ENCODE data around the gene OR51B2. TPM values are rescaled to one million over a fixed set of nuclear protein-coding genes. Genes with fewer than 3 reads are reported as not detected.
"Not testable (repeated sequence)": the region's sequence is repeated elsewhere in the genome, so short reads cannot be mapped to it uniquely, and the experiment has no call there.

The OR51B2 gene
- total RNA-seq, 2 donors from 2014 or later, result 0.78 TPM; not detected in 1

DNA sequence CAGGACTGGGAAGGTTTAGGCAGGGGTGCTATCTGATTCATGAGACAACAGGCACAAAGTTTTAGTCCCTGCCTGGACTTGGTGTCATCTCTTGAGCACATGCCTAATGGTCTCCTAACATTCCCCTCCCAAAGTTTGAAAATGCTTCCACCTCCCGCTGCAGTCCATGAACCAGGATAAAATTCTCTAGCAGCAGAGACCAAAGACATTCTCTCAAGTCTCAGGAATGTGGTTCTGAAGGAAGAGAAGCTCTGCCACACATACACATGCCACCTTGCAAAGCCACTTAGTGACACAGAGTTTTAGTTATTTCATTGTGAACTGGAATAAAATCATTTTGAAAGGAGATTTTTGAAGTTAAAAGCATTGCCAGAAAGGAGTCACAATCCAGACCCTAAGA, 42.8 kb upstream of the OR51B2 start:
- no peak for ATAC-seq
- H3K27me3 ChIP-seq, result no peaks in the 10 kb centered on the region
- H3K4me1 ChIP-seq, result no peaks in the 10 kb centered on the region
- no peak for DNase-seq
- H3K27ac ChIP-seq, result no peak overlapping the region
- no peaks in the 10 kb centered on the region for H3K36me3 ChIP-seq (replicated peaks in 1 of 2; ENCODE audit: insufficient read depth in 1 of 2, low read depth in 2 of 2)
- no peaks in the 10 kb centered on the region for H3K9me3 ChIP-seq
- no peak overlapping the region for H3K4me3 ChIP-seq
- no peak for TF ChIP-seq POLR2A (IDR thresholded peaks at IDR 0.05)
- TF ChIP-seq, protein P1, sequence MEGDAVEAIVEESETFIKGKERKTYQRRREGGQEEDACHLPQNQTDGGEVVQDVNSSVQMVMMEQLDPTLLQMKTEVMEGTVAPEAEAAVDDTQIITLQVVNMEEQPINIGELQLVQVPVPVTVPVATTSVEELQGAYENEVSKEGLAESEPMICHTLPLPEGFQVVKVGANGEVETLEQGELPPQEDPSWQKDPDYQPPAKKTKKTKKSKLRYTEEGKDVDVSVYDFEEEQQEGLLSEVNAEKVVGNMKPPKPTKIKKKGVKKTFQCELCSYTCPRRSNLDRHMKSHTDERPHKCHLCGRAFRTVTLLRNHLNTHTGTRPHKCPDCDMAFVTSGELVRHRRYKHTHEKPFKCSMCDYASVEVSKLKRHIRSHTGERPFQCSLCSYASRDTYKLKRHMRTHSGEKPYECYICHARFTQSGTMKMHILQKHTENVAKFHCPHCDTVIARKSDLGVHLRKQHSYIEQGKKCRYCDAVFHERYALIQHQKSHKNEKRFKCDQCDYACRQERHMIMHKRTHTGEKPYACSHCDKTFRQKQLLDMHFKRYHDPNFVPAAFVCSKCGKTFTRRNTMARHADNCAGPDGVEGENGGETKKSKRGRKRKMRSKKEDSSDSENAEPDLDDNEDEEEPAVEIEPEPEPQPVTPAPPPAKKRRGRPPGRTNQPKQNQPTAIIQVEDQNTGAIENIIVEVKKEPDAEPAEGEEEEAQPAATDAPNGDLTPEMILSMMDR (IDR thresholded peaks at IDR 0.05), result no peak
- WGBS, 2 donors, result 67 to 73% methylated on average over 1 of the region's 1 CpG
- intact Hi-C loops (cut with DNase I), result no loop called here

DNA sequence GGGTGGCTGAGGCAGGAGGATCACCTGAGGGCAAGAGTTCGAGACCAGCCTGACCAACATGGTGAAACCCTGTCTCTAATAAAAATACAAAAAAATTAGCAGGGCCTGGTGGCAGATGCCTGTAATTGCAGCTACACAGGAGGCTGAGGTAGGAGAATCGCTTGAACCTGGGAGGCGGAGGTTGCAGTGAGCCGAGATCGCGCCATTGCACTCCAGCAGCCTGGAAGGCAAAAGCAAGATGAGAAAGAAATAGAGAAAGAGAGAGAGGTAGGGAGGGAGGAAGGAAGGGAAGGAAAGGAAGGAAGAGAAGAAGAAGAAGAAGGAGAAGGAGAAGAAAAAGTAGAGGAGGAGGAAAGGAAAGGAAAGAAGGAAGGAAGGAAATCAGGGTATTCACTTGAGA, 42.3 kb upstream of the OR51B2 start:
- H3K4me1 ChIP-seq, result not testable (repeated sequence)

DNA sequence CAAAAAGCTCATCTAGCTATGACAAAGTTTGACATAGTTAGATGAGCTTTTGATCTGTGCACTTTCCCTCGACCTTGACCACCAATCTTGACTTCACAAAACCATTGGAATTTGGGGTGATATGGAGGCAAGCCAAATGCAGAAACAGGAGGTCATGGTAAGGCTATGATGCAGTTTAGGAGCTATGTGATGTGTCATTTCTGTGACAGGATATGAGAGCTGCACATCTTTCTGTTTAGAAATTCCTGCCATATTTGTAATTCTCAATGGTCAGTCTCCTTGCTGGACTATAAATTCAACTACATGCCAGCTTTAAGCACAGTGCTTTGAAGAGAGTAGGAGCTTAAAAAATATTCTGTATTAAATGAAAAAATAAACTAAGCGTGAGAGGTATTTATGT, 40.1 kb upstream of the OR51B2 start:
- Histone ChIP-seq H3K36me3 (replicated peaks in 1 of 2; ENCODE audit: insufficient read depth in 1 of 2, low read depth in 2 of 2) (no peaks in the 10 kb centered on the region), H3K4me1 (no peaks in the 10 kb centered on the region), H3K27me3 (no peaks in the 10 kb centered on the region), H3K9me3 (no peaks in the 10 kb centered on the region), H3K4me3 (no peak overlapping the region), H3K27ac (no peak overlapping the region)
- no peak for ATAC-seq
- 46 to 52% methylated on average over 2 of the region's 2 CpGs for WGBS, 2 donors
- DNase-seq, result no peak
- TF ChIP-seq POLR2A (IDR thresholded peaks at IDR 0.05), result no peak
- TF ChIP-seq, protein P1 (IDR thresholded peaks at IDR 0.05), result no peak
- intact Hi-C loops (cut with DNase I), result no loop called here

More for the DNA sequence above, 42.3 kb upstream of the OR51B2 start:
- ATAC-seq; H3K27me3 ChIP-seq; DNase-seq; H3K9me3 ChIP-seq; H3K27ac ChIP-seq; H3K4me3 ChIP-seq; H3K36me3 ChIP-seq (replicated peaks in 1 of 2; ENCODE audit: insufficient read depth in 1 of 2, low read depth in 2 of 2); intact Hi-C loops (cut with DNase I): not testable (repeated sequence)
- WGBS, 2 donors, result 84% methylated on average over 6 of the region's 6 CpGs

DNA sequence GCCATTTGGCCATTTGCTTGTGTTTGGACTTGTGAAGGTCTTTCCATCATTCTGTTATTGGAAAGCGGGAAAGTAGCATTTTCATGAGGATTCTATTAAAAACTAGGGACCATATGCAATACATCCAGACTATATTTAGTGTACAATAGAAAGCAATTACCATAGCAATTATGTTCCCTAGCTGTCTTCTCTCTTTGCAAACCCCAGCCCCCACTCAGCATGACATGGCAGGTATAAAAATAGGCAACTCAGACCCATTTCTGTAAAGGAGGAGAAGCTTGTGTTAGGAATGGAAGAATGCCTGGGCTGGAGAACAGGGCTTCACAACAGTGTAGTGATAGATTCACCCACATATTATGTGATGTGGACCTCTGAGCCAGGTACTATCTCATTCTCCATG, 39.6 kb upstream of the OR51B2 start:
- WGBS, 2 donors, result 94 to 100% methylated on average over 1 of the region's 1 CpG
- TF ChIP-seq, protein P1 (IDR thresholded peaks at IDR 0.05), result no peak
- TF ChIP-seq POLR2A (IDR thresholded peaks at IDR 0.05), result no peak

DNA sequence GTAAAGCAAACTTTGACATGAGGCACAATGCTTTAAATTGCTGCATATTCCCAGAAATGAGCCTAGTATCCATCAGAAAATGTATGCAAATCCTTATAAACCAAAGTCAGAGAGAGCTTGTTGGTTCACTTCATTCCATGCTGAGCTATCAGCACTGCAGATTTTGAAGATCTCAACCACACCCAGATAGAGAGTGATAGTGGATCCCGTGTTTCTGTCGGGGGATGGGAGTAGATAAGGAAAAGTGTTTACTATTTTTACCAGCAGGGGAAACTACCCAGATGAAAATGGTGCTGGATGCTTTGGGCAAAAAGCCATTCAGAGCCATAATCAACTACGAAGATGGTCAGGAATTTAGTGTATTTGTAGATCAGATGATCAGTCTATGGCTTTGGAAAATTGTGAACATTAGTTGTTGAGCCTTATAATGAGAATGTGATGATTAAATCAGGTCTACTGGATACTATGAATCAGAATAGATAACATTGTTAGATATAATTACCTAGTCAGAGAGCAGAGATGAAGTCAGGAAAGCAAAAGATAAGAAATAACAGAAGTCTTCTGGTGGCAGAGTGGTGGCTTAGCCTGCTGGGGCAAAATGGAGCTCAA, 38.0 kb upstream of the OR51B2 start:
- ATAC-seq, result no peak
- TF ChIP-seq, protein P1 (IDR thresholded peaks at IDR 0.05), result no peak
- no peak overlapping the region for H3K4me3 ChIP-seq
- H3K36me3 ChIP-seq (replicated peaks in 1 of 2; ENCODE audit: insufficient read depth in 1 of 2, low read depth in 2 of 2), result no peaks in the 10 kb centered on the region
- intact Hi-C loops (cut with DNase I), result no loop called here
- H3K9me3 ChIP-seq, result no peaks in the 10 kb centered on the region
- no peaks in the 10 kb centered on the region for H3K27me3 ChIP-seq
- no peak for DNase-seq
- no peaks in the 10 kb centered on the region for H3K4me1 ChIP-seq
- 31 to 51% methylated on average over 3 of the region's 3 CpGs for WGBS, 2 donors
- no peak overlapping the region for H3K27ac ChIP-seq

More for the DNA sequence above, 39.6 kb upstream of the OR51B2 start:
- no peak overlapping the region for H3K4me3 ChIP-seq
- H3K27ac ChIP-seq, result no peak overlapping the region
- no peaks in the 10 kb centered on the region for H3K9me3 ChIP-seq
- H3K4me1 ChIP-seq, result no peaks in the 10 kb centered on the region
- no peaks in the 10 kb centered on the region for H3K36me3 ChIP-seq (replicated peaks in 1 of 2; ENCODE audit: insufficient read depth in 1 of 2, low read depth in 2 of 2)
- H3K27me3 ChIP-seq, result no peaks in the 10 kb centered on the region
- ATAC-seq, result no peak
- no peak for DNase-seq
- intact Hi-C loops (cut with DNase I), result no loop called here

DNA sequence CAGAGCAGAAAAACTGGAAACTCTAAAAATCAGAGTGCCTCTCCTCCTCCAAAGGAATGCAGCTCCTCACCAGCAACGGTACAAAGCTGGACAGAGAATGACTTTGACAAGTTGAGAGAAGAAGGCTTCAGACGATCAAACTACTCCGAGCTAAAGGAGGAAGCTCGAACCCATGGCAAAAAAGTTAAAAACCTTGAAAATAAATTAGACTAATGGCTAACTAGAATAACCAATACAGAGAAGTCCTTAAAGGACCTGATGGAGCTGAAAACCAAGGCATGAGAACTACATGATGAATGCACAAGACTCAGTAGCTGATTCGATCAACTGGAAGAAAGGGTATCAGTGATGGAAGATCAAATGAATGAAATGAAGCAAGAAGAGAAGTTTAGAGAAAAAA, 31.9 kb upstream of the OR51B2 start:
- intact Hi-C loops (cut with DNase I); H3K4me1 ChIP-seq; H3K9me3 ChIP-seq; H3K27me3 ChIP-seq; H3K36me3 ChIP-seq (replicated peaks in 1 of 2; ENCODE audit: insufficient read depth in 1 of 2, low read depth in 2 of 2); DNase-seq; H3K4me3 ChIP-seq; ATAC-seq; H3K27ac ChIP-seq: not testable (repeated sequence)
- 62 to 64% methylated on average over 5 of the region's 5 CpGs for WGBS, 2 donors

All from body of pancreas (tissue), 4 donors.